Prostate gland (tissue), 2 donors: ENCODE results near the gene ABCA6. TPM values are rescaled to one million over a fixed set of nuclear protein-coding genes. Genes with fewer than 3 reads are reported as not detected.
A peak's percentile ranks its signal among the peaks of the same experiment; 100 is the strongest.

Experiments used
- DNase-seq: peaks from one replicate; pipeline ENCODE4 v3.0.0-alpha.2; 2019; ENCODE audit warnings: low spot score
- H3K27ac ChIP-seq, 2 donors: fragments of 200-600 bp; sonication (generic); 2 replicates each; pipeline ENCODE4 v1.5.1; 2017 to 2019
- H3K27me3 ChIP-seq: fragments of 200-600 bp; sonication (generic); replicated peaks from 2 replicates; pipeline ENCODE4 v1.5.1; 2019; ENCODE audit not compliant: insufficient read depth
- H3K36me3 ChIP-seq, 2 donors: fragments of 200-600 bp; sonication (generic); 1 replicate in 1 of 2; 2 replicates in 1 of 2; pipeline versions ENCODE4 v1.5.1 to v1.8.1; 2017 to 2019
- H3K4me1 ChIP-seq: fragments of 200-600 bp; sonication (generic); replicated peaks from 2 replicates; pipeline ENCODE4 v1.5.1; 2019
- H3K4me3 ChIP-seq, 2 donors: fragments of 200-600 bp; sonication (generic); 2 replicates each; pipeline ENCODE4 v1.5.1; 2017 to 2019
- H3K9me3 ChIP-seq: fragments of 200-600 bp; sonication (generic); 2 replicates; pipeline ENCODE4 v1.5.1; 2017
- POLR2A ChIP-seq: fragments of 450-650 bp; IDR thresholded peaks from one replicate; pipeline ENCODE4 v1.6.1; 2016; ENCODE audit warnings: antibody characterized with exemption, mild to moderate bottlenecking
- POLR2AphosphoS5 ChIP-seq: sonication (generic); formaldehyde crosslinking; IDR thresholded peaks from one replicate; pipeline ENCODE4 v1.6.1; 2017; ENCODE audit warnings: antibody characterized with exemption
- WGBS: methylation state at CpG from one replicate; pipeline ENCODE4 v1.1.5; 2018; 5-methylcytosine and 5-hydroxymethylcytosine counted together
- intact Hi-C: fragments of 100-400 bp; cut with DNase I; formaldehyde crosslinking; loops from one replicate; pipeline ENCODE4 v1.14.2; 2022
- total RNA-seq, 2 donors: library from RNA; depleted of rRNA; stranded (reverse); fragments of >200 nt; gene quantifications; one replicate each; pipeline ENCODE4 v1.1.0, GENCODE V29; 2016
- TF ChIP-seq, protein P1 (sequence below), 4 experiments: fragments of 200-600 bp in 2 of 4; fragments of 450-650 bp in 2 of 4; sonication (generic) in 2 of 4; IDR thresholded peaks; 1 replicate in 3 of 4; 2 replicates in 1 of 4; pipeline ENCODE4 v1.5.1; 2016 to 2019; ENCODE audit warnings: antibody characterized with exemption in 4 of 4, mild to moderate bottlenecking in 2 of 4, moderate library complexity in 2 of 4

ABCA6 gene
- total RNA-seq, 2 donors from 2014 or later = 3.2 to 10.1 TPM

DNA sequence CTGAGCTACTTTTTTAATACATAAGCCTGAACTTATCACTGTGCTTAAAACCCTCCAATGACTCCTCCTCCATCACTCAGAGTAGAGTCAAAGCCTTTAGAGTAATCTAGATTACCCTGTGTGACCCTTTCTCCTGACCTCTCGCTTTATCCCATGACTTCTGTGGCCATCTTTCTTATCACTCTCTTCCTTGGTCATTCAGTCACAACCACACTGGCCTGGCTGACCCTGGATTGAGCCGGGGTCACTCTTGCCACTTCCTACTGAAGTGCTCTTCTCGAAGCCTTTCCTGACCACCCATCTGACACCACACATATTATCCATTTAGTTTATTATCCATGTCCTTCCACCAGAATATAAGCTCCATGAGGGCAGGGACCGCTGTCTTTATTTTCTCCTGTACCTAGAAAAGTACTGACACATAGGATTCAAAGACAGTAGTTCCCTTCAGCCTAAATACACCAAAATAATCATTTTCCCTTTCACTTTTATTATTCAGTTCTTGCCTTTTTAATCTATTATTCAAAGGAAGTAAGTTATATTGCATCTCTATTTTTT lies 53.0 kb downstream of the ABCA6 start:
- Histone ChIP-seq H3K27ac (no peak overlapping the region), H3K36me3 (no peaks in the 10 kb centered on the region), H3K4me1 (no peaks in the 10 kb centered on the region), H3K4me3 (no peak overlapping the region), H3K27me3 (no peaks in the 10 kb centered on the region), H3K9me3 (no peaks in the 10 kb centered on the region)
- intact Hi-C loops = no loop called here
- no peak for DNase-seq
- no peak for TF ChIP-seq POLR2AphosphoS5
- TF ChIP-seq POLR2A = no peak
- TF ChIP-seq, protein P1, sequence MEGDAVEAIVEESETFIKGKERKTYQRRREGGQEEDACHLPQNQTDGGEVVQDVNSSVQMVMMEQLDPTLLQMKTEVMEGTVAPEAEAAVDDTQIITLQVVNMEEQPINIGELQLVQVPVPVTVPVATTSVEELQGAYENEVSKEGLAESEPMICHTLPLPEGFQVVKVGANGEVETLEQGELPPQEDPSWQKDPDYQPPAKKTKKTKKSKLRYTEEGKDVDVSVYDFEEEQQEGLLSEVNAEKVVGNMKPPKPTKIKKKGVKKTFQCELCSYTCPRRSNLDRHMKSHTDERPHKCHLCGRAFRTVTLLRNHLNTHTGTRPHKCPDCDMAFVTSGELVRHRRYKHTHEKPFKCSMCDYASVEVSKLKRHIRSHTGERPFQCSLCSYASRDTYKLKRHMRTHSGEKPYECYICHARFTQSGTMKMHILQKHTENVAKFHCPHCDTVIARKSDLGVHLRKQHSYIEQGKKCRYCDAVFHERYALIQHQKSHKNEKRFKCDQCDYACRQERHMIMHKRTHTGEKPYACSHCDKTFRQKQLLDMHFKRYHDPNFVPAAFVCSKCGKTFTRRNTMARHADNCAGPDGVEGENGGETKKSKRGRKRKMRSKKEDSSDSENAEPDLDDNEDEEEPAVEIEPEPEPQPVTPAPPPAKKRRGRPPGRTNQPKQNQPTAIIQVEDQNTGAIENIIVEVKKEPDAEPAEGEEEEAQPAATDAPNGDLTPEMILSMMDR (IDR thresholded peaks at IDR 0.05) = no peak
- WGBS = 85% methylated on average over 4 of the region's 4 CpGs

DNA sequence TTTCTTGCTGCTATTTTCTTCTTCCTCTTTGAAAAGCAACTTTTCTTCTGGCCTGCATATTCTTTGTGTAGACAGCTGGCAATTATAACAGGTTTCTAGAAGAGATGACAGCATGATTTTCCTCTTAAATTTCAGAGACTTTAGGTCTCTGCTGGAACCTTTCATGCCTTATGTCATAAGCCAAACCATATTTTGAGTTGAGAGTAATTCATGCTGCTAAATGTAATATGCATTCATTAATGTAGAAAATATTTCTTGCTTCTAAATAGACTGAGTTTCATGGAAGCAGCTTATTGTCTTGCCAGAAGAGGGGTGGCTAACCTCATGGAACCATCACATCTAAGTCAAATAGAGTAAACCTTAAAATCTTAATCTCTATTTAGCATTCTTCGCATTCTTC lies 55.1 kb downstream of the ABCA6 start:
- no peak overlapping the region for H3K4me3 ChIP-seq
- TF ChIP-seq POLR2AphosphoS5 (no peak), POLR2A (no peak)
- TF ChIP-seq, protein P1 (IDR thresholded peaks at IDR 0.05) = no peak
- H3K27ac ChIP-seq = no peak overlapping the region
- H3K27me3 ChIP-seq = no peaks in the 10 kb centered on the region
- DNase-seq = no peak
- intact Hi-C loops = no loop called here
- H3K9me3 ChIP-seq = no peaks in the 10 kb centered on the region
- no peaks in the 10 kb centered on the region for H3K36me3 ChIP-seq
- WGBS = 91% methylated on average over 1 of the region's 1 CpG
- no peaks in the 10 kb centered on the region for H3K4me1 ChIP-seq

DNA sequence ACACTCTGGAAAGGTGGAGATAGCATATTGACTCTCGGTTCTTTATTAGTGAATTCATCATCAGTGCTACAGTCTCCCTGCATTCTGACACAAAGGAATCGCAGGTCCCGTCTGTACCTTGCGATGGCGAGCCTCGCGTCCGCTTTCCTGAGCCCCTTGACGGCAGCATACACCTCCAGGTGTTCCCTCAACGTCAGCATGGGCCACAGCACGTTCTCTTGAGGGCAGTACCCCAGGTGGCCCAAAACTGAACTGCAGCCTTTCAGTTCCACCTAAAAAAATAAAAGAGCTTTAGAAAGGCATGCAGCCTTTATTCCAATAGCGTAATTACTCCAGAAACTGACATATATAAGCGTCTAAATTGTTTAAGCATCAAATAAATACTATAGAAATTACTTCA lies 56.8 kb downstream of the ABCA6 start:
- no peak for DNase-seq
- WGBS = 27% methylated on average over 13 of the region's 13 CpGs

DNA sequence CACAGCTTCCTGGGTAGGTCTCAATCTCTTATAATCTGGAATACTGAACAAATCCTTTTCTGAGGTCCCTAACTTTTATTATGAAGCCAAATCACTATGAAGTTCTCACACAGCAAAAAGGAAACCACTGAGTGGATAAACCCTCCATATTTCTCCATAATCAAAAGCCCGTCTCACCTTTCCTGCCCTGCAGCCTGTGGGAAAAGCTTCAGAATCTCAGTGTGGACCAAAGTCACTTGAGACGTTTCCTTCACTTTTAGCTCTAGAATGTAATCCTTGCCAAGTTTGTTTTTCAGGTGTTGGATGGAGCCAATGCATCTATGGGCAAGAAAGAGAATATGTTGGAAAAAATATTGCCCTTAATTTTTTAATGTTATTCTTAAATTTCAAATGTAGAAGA lies 59.0 kb downstream of the ABCA6 start:
- Histone ChIP-seq H3K4me1 (no peaks in the 10 kb centered on the region), H3K27ac (no peak overlapping the region), H3K4me3 (no peak overlapping the region), H3K36me3 (no peaks in the 10 kb centered on the region), H3K27me3 (no peaks in the 10 kb centered on the region), H3K9me3 (no peaks in the 10 kb centered on the region)
- TF ChIP-seq, protein P1 (IDR thresholded peaks at IDR 0.05) = no peak
- no peak for TF ChIP-seq POLR2AphosphoS5
- TF ChIP-seq POLR2A = no peak
- no peak for DNase-seq
- WGBS = 88% methylated on average over 2 of the region's 2 CpGs
- intact Hi-C loops = no loop called here

More for the DNA sequence above, 56.8 kb downstream of the ABCA6 start:
- H3K4me1 ChIP-seq = no peaks in the 10 kb centered on the region
- H3K36me3 ChIP-seq = no peaks in the 10 kb centered on the region
- H3K4me3 ChIP-seq = no peak overlapping the region
- H3K27ac ChIP-seq = no peak overlapping the region
- no peaks in the 10 kb centered on the region for H3K9me3 ChIP-seq
- intact Hi-C loops = no loop called here
- no peaks in the 10 kb centered on the region for H3K27me3 ChIP-seq
- no peak for TF ChIP-seq POLR2A
- TF ChIP-seq POLR2AphosphoS5 = no peak
- TF ChIP-seq, protein P1 (IDR thresholded peaks at IDR 0.05) = peak in 1 of 4 experiments; percentile 24

DNA sequence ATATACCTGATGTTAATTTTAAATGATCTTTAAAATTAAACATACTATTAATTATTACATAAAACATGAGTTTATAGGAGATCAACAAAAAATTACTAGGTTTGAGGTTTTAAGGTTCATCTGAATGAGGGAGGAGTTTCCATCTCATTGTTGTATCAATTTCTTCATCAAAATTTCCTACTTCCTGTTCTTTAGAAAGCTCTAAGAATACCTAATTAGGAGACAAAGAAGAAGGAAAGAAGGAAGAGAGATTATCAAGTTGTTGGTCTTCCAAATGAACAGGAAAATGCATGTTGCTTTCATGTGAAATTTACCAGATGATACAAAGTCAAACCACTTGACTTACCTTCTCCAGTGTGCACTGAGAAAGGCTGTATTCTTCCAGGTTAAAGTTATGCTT lies 62.8 kb downstream of the ABCA6 start:
- no peak overlapping the region for H3K4me3 ChIP-seq
- H3K9me3 ChIP-seq = no peaks in the 10 kb centered on the region
- H3K27ac ChIP-seq = no peak overlapping the region
- intact Hi-C loops = no loop called here
- H3K27me3 ChIP-seq = no peaks in the 10 kb centered on the region
- H3K36me3 ChIP-seq = no peaks in the 10 kb centered on the region
- H3K4me1 ChIP-seq = no peaks in the 10 kb centered on the region
- no peak for DNase-seq
- TF ChIP-seq, protein P1 (IDR thresholded peaks at IDR 0.05) = no peak
- TF ChIP-seq POLR2AphosphoS5 (no peak), POLR2A (no peak)
